ENCODE results near the gene DEGS2. TPM values are rescaled to one million over a fixed set of nuclear protein-coding genes. Genes with fewer than 3 reads are reported as not detected.

DEGS2 gene
- total RNA-seq, 4 donors from 2014 or later = 0.16 to 0.94 (median 0.68) TPM

GRCh38 chr14:100138082-100138787, 21.2 kb downstream of the DEGS2 start:
- no peak overlapping the region for H3K27ac ChIP-seq
- TF ChIP-seq EP300 (IDR thresholded peaks at IDR 0.05) (no peak), POLR2AphosphoS5 (IDR thresholded peaks at IDR 0.05) (no peak), POLR2A (IDR thresholded peaks at IDR 0.05) (no peak), CTCF (IDR thresholded peaks at IDR 0.05) (no peak)
- no peaks in the 10 kb centered on the region for H3K9me3 ChIP-seq
- H3K4me3 ChIP-seq = no peak overlapping the region
- peaks cover 0 to 60% of the 10 kb centered on the region in 2 donors for H3K36me3 ChIP-seq
- H3K27me3 ChIP-seq = no peaks in the 10 kb centered on the region
- H3K4me1 ChIP-seq = peaks cover 0 to 27% (median 0%) of the 10 kb centered on the region in 3 donors
- 60% methylated on average over 2 of the region's 8 CpGs; no CpG with 5 or more reads in 1 of the 2 donors for WGBS, 2 donors (ENCODE audit: low coverage in 1 of 2)
- ATAC-seq = no peak

GRCh38 chr14:100137173-100137572, 22.3 kb downstream of the DEGS2 start:
- H3K4me3 ChIP-seq = no peak overlapping the region

GRCh38 chr14:100135784-100136183, 23.7 kb downstream of the DEGS2 start:
- no peak overlapping the region for H3K4me3 ChIP-seq
- no peaks in the 10 kb centered on the region for H3K9me3 ChIP-seq
- peaks cover 0 to 9% (median 0%) of the 10 kb centered on the region in 3 donors for H3K4me1 ChIP-seq
- H3K27me3 ChIP-seq = no peaks in the 10 kb centered on the region
- ATAC-seq = no peak
- TF ChIP-seq EP300 (IDR thresholded peaks at IDR 0.05) (no peak), POLR2AphosphoS5 (IDR thresholded peaks at IDR 0.05) (no peak), POLR2A (IDR thresholded peaks at IDR 0.05) (no peak), CTCF (IDR thresholded peaks at IDR 0.05) (no peak)
- no CpG with 5 or more reads among the region's 5 CpGs for WGBS, 2 donors (ENCODE audit: low coverage in 1 of 2)
- H3K27ac ChIP-seq = no peak overlapping the region
- peaks cover 0 to 81% of the 10 kb centered on the region in 2 donors for H3K36me3 ChIP-seq

More at GRCh38 chr14:100137173-100137572, 22.3 kb downstream of the DEGS2 start:
- ATAC-seq = no peak
- no peaks in the 10 kb centered on the region for H3K9me3 ChIP-seq
- no peaks in the 10 kb centered on the region for H3K27me3 ChIP-seq
- H3K36me3 ChIP-seq = peaks cover 0 to 69% of the 10 kb centered on the region in 2 donors
- no peak overlapping the region for H3K27ac ChIP-seq
- 80% methylated on average over 1 of the region's 8 CpGs; no CpG with 5 or more reads in 1 of the 2 donors for WGBS, 2 donors (ENCODE audit: low coverage in 1 of 2)
- peaks cover 0 to 18% (median 0%) of the 10 kb centered on the region in 3 donors for H3K4me1 ChIP-seq
- no peak for TF ChIP-seq EP300 (IDR thresholded peaks at IDR 0.05)
- TF ChIP-seq POLR2AphosphoS5 (IDR thresholded peaks at IDR 0.05) = no peak
- TF ChIP-seq POLR2A (IDR thresholded peaks at IDR 0.05) = no peak
- TF ChIP-seq CTCF (IDR thresholded peaks at IDR 0.05) = no peak

- Histone ChIP-seq H3K4me1 (peaks cover 0 to 7% (median 0%) of the 10 kb centered on the region in 3 donors), H3K4me3 (no peak overlapping the region), H3K36me3 (peaks cover 0 to 89% of the 10 kb centered on the region in 2 donors), H3K9me3 (no peaks in the 10 kb centered on the region), H3K27ac (no peak overlapping the region), H3K27me3 (no peaks in the 10 kb centered on the region)
- TF ChIP-seq POLR2AphosphoS5 (IDR thresholded peaks at IDR 0.05) = no peak
- ATAC-seq = no peak
- WGBS, 2 donors (ENCODE audit: low coverage in 1 of 2) = 80 to 92% methylated on average over 1 to 6 of the region's 9 CpGs
These were observed 24.4 kb downstream of the DEGS2 start for GRCh38 chr14:100135073-100135472.

- peaks cover 0 to 11% (median under 1%) of the 10 kb centered on the region in 3 donors for H3K4me1 ChIP-seq
- peaks cover 0 to 93% of the 10 kb centered on the region in 2 donors for H3K36me3 ChIP-seq
- ATAC-seq = no peak
- no peaks in the 10 kb centered on the region for H3K9me3 ChIP-seq
- H3K4me3 ChIP-seq = no peak overlapping the region
- TF ChIP-seq CTCF (IDR thresholded peaks at IDR 0.05) = no peak
- TF ChIP-seq EP300 (IDR thresholded peaks at IDR 0.05) = no peak
- no peak for TF ChIP-seq POLR2A (IDR thresholded peaks at IDR 0.05)
- TF ChIP-seq POLR2AphosphoS5 (IDR thresholded peaks at IDR 0.05) = no peak
- 83 to 100% methylated on average over 3 to 5 of the region's 8 CpGs for WGBS, 2 donors (ENCODE audit: low coverage in 1 of 2)
- no peaks in the 10 kb centered on the region for H3K27me3 ChIP-seq
- no peak overlapping the region for H3K27ac ChIP-seq
These were observed 24.9 kb downstream of the DEGS2 start for GRCh38 chr14:100134586-100134985.

All from gastroesophageal sphincter (tissue), 4 donors.